Fibroblast of skin of back (primary cell): Measurements from ENCODE around the gene PLK2.

Experiments used
- DNase-seq: peaks from one replicate; pipeline ENCODE4 v3.0.0-alpha.2; 2013

PLK2 gene

GRCh38 chr5:58447226-58447625, 12.7 kb downstream of the PLK2 start:
- DNase-seq, result peak; percentile 27

DNA sequence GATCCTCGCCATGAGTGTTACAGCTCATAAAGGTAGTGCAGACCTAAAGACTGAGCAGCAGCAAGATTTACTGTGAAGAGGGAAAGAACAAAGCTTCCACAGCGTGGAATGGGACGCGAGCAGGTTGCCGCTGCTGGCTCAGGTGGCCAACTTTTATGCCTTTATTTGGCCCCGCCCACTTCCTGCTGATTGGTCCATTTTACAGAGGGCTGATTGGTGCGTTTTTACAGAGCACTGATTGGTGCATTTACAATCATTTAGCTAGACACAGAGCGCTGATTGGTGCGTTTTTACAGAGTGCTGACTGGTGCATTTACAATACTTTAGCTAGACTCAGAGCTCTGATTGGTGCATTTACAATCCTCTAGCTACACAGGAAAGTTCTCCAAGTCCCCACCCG, 13.9 kb downstream of the PLK2 start:
- DNase-seq, result no peak

DNA sequence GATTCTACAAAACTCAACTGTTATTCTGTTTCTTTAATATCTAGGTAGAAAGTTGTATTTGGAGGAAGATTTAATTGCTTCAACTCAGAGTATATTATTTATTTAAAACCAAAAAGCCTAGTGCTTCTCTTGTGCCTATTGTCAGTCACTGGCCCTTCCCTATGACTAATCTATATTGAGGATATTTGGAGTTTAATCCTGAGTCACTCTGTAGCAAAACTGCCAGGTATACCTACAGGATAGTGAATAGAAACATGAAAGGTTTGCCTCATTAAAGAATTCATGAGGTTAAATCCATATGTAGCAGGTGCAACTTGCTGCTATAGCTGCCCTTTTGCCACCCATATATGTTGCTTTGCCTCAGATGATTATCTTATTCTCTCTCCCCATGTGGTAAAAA, 15.1 kb downstream of the PLK2 start:
- DNase-seq, result no peak

DNA sequence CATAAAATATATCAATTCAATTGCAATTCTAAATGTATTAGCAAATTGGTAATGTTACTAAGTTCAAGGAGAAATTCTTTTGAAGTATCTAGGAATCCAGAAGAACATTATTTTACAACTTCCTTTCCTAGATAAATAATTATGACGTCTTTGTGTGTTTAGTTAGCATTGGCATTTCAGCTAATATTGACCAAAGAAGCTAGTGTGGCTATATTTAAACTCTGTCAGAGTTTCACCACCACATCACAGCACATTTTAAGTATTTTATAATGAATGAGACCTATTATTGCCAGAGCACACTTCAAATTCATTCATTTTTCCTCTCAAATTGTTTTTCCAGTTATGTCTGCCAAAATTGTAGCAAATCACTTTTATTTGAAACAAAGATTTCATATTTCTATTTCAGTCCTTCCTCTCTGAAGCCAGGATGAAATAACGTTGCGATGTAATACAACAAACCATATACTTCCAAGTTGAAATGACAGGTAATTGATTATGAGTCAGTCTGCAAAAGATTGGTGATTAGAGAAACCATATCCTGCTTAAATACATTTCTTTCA, 18.9 kb downstream of the PLK2 start:
- DNase-seq, result no peak

DNA sequence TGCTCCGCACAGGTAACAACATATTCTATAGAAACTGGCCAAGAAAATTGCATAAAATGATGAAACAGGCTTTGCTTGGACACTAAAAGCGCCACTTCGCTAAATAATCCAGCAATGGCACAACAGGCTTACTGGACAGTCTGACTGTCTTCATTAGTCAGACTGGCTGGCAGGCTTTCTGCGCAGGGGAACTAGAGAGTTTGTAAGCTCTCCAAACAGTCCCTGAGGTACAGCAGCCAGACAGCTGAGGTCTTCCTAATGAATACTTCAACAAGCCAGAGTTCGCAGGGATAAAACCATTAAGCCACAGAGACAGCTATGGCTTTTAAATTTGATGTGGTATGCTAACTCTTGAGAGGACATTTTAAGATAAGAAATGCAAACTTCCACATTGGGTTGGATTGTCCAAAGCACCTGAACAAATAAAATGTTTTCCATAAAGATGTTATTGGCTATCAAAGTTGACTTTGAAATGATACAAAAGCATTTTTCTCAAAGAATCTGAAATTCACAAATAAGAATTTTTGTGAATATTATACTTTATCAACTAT, 20.7 kb downstream of the PLK2 start:
- DNase-seq, result no peak

DNA sequence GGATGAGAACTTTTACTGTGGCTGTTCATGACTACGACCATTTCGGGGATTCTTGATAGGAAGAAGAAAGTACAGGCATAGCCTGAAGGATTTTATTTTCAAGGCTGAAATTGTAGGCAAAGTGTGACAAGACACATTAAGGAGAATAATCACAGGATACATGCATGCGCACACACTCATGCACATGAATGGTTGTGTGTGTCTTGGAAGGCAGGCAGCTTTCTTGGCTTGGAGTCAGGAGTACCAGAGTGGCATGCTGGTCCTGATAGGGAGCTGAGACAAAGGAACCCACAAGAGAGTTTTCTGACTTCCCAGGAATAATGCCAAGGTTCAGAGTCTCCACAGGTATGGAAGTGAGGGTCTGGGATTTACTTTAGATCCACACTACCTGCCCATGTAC, 22.2 kb downstream of the PLK2 start:
- no peak for DNase-seq

DNA sequence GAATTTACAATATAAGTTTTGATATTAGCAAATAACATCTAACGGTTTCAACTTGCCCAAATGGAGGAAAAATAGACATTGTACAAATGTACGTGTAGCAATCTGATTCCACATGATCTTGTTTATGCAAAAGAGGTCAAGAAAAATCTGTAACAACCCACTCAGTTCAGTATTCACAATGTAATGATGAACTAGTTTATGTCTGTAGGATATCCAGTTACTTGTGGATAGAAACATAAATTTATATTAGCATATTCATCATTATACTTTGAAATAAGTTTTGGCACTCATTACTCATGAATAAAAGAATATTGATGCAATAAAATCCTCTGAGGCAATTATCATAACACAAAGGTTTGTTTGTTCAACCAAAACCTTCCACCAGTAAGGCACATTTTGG, 28.1 kb downstream of the PLK2 start:
- no peak for DNase-seq

DNA sequence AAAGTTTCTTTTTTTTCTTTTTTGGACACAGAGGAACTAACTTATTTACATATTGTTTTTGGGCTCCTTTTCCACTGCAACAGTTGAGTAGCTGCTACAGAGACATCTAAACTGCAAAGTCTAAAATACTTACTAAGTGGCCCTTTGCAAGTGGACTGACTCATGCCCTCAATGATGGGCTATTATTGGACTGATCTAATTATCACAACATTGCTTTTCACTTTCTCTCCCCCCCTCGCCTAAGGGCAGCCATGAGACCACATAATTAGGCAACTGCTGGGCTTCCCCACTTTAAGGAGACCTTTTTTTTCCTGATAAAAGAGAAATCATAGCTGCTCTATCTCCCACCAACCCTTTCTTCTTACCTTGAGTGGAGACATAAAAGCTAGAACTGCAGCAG, 47.0 kb downstream of the PLK2 start:
- DNase-seq, result no peak

- no peak for DNase-seq
Observed at GRCh38 chr5:58412081-58412480, 47.8 kb downstream of the PLK2 start.

DNA sequence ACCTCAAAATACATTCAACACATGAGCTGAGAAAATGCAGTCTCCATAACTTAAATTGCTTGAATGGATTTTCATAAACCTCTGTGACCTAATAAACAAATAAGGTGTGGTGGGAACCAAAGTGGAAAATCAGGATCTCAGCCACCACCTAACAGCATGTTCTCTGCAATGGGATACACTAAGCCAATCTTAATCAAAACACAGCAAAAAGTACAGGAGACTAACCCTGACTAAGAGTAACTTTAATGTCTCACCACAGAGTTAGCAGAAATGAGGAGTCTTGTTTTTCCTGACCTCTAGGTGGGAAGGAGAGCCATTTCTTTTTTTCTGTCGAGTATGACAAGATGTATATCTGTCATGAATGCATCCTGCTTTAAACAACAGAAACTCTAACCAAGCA, 48.5 kb downstream of the PLK2 start:
- DNase-seq, result no peak

DNA sequence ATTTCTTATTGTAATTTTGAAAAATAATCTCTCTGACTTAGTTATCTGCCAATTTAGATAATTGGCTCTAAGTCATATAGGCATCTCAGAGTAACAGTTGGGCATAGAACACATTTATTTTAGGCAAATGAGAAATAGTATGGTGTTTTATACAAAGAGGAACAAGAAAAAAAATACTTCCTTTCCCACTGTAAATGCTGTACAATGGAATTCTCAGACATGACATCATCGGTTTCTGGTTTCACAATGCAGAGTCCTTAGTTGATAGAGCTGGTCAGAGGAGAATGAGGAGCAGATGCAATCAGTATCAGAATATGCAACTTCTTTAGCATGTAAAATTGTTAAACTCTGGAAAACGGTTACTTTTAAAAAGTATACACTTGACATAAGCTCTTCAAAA, 49.4 kb downstream of the PLK2 start:
- DNase-seq, result peak; percentile 88

DNA sequence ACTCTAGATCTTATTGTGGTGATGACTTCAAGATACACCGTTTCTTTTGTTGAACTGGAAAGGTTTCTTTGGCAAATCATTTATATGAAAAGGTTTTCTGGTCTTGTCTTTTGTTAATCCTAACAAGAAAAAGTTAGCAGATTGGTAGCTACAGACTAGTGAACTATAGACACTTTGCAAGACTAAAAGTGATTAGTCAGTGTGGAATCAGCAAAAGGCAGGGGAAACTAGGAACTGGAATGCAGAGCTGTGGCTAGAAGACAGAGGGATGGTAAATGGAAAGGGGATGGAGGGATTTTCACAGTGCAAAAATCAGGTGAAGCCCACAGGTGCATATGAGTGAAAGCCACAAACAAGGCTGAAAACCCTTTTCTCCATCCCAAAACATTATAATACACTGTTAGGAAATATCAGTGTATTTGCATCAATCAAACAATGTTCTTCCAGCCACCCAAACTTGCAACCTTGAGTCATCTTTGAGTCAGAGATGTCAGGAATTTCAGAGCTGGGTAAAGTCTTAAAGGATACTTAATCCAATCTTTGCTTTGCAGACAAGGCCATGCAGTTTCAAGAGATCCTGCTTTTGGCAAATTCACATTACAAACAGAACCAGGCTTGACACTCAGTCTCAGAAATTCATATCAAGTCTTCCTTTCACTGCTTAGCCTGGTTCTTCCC, 52.7 kb downstream of the PLK2 start:
- DNase-seq, result peak; percentile 89

DNA sequence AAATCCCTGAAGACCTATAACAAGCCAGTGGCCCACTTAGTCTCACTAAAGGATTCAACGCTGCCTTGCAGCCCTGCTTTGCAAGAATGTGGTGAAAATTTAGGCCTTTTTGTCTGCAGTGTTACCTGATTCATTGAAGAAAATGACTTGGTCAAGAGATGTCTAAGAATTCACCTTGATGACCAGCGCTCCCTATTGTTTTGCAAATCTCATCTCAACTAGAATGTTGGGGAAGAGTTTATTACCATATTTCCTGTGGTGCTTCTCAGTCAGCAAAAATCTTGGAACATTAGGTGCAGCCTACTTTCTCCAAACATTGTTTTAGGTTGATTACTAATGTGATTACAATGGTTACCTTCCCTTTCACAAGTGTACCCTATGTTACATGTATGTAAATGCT, 53.5 kb downstream of the PLK2 start:
- DNase-seq, result no peak

DNA sequence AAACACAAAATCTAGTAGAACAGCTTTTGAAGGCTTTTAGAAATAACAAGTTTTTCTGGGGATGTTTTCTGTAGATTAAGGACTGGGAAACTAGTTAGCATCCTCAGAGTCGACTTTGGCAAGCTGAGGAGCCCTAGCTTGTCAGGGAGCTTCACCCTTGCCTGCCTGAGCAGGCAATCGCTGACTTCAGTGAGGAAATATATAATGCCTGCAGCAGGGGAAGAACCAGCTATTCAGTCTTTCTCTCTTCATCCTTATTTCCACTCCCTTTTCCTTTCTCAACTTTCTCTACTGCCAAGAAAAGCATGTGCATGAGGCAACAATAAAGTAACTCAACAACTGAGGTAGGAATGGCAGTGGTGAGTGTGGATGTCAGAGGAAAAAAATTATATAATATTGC, 54.7 kb downstream of the PLK2 start:
- DNase-seq, result no peak

GRCh38 chr5:58404734-58405133, 55.2 kb downstream of the PLK2 start:
- DNase-seq, result no peak
